Liver (tissue), 3 donors: ENCODE results near the gene HSPBAP1.

Source experiments
- CTCF ChIP-seq: fragments of 150-350 bp; IDR thresholded peaks from 2 replicates; pipeline ENCODE4 v1.5.1; 2017; ENCODE audit warnings: improper control_type of control experiment, low read depth, low read length; ENCODE audit not compliant: missing input control
- EGR1 ChIP-seq, 2 donors: IDR thresholded peaks; 2 replicates each; pipeline ENCODE4 v1.6.1; 2016 to 2018; ENCODE audit warnings: antibody characterized with exemption in 2 of 2, low read depth in 2 of 2
- GABPA ChIP-seq, 2 donors: IDR thresholded peaks in 1 of 2; conservative IDR thresholded peaks in 1 of 2; 2 replicates each; pipeline ENCODE4 v1.6.1; 2016; ENCODE audit warnings: antibody characterized with exemption in 2 of 2, mild to moderate bottlenecking in 1 of 2, moderate library complexity in 1 of 2
- TAF1 ChIP-seq: conservative IDR thresholded peaks from 2 replicates; pipeline ENCODE4 v1.6.1; 2016; ENCODE audit warnings: antibody characterized with exemption, mild to moderate bottlenecking
- YY1 ChIP-seq: IDR thresholded peaks from 2 replicates; pipeline ENCODE4 v1.6.1; 2016; ENCODE audit warnings: antibody characterized with exemption, mild to moderate bottlenecking
- TF ChIP-seq, protein P1 (sequence below): IDR thresholded peaks from 2 replicates; pipeline ENCODE4 v1.6.1; 2016; ENCODE audit warnings: antibody characterized with exemption, mild to moderate bottlenecking
- donor health status: healthy.
- donor health status: healthy.

GRCh38 chr3:122835590-122835989, 42.0 kb upstream of the HSPBAP1 start:
- TF ChIP-seq CTCF: no peak
- TF ChIP-seq EGR1 (IDR thresholded peaks at IDR 0.05; ENCODE audit: low read depth in 2 of 2): no peak
- TF ChIP-seq, protein P1, sequence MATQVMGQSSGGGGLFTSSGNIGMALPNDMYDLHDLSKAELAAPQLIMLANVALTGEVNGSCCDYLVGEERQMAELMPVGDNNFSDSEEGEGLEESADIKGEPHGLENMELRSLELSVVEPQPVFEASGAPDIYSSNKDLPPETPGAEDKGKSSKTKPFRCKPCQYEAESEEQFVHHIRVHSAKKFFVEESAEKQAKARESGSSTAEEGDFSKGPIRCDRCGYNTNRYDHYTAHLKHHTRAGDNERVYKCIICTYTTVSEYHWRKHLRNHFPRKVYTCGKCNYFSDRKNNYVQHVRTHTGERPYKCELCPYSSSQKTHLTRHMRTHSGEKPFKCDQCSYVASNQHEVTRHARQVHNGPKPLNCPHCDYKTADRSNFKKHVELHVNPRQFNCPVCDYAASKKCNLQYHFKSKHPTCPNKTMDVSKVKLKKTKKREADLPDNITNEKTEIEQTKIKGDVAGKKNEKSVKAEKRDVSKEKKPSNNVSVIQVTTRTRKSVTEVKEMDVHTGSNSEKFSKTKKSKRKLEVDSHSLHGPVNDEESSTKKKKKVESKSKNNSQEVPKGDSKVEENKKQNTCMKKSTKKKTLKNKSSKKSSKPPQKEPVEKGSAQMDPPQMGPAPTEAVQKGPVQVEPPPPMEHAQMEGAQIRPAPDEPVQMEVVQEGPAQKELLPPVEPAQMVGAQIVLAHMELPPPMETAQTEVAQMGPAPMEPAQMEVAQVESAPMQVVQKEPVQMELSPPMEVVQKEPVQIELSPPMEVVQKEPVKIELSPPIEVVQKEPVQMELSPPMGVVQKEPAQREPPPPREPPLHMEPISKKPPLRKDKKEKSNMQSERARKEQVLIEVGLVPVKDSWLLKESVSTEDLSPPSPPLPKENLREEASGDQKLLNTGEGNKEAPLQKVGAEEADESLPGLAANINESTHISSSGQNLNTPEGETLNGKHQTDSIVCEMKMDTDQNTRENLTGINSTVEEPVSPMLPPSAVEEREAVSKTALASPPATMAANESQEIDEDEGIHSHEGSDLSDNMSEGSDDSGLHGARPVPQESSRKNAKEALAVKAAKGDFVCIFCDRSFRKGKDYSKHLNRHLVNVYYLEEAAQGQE: no peak
- no peak for TF ChIP-seq GABPA (IDR thresholded peaks at IDR 0.05 in 1 of 2, conservative IDR thresholded peaks at IDR 0.05 in 1 of 2)
- TF ChIP-seq YY1: no peak
- no peak for TF ChIP-seq TAF1
